T-helper 1 cell treated with Interleukin-12 subunit alpha and Interleukin-12 subunit beta and Interleukin-4 antibody, amounts not matched to agents 30 μg/mL and 1 μg/mL, for 36 hours (primary cell): ENCODE data around the gene EPHA8.

Source experiments
- H3K27ac Mint-ChIP-seq: one replicate; pipeline ENCODE4 v1.8.0; 2021; ENCODE audit warnings: mild to moderate bottlenecking, mixed read lengths
- H3K27me3 Mint-ChIP-seq: one replicate; pipeline ENCODE4 v1.8.0; 2021; ENCODE audit warnings: low read depth, mixed read lengths
- H3K36me3 Mint-ChIP-seq: one replicate; pipeline ENCODE4 v1.8.0; 2021; ENCODE audit warnings: low read depth, mixed read lengths
- H3K4me1 Mint-ChIP-seq: one replicate; pipeline ENCODE4 v1.8.0; 2021; ENCODE audit warnings: low read depth, mixed read lengths
- H3K4me3 Mint-ChIP-seq: one replicate; pipeline ENCODE4 v1.8.0; 2021; ENCODE audit warnings: mild to moderate bottlenecking, moderate library complexity, mixed read lengths
- H3K9me3 Mint-ChIP-seq: one replicate; pipeline ENCODE4 v1.8.0; 2021; ENCODE audit warnings: mixed read lengths

The EPHA8 gene

GRCh38 chr1:22601610-22602009, 38.3 kb downstream of the EPHA8 start:
- Mint-ChIP-seq H3K4me1 (no peaks in the 10 kb centered on the region), H3K36me3 (no peaks in the 10 kb centered on the region), H3K27ac (no peak overlapping the region), H3K27me3 (peaks cover 16% of the 10 kb centered on the region), H3K4me3 (no peak overlapping the region), H3K9me3 (no peaks in the 10 kb centered on the region)

GRCh38 chr1:22602060-22602740, 38.9 kb downstream of the EPHA8 start:
- Mint-ChIP-seq H3K9me3 (no peaks in the 10 kb centered on the region), H3K4me1 (no peaks in the 10 kb centered on the region), H3K27ac (no peak overlapping the region), H3K4me3 (no peak overlapping the region), H3K27me3 (peaks cover 16% of the 10 kb centered on the region), H3K36me3 (no peaks in the 10 kb centered on the region)

- peaks cover 21% of the 10 kb centered on the region for H3K27me3 Mint-ChIP-seq
- no peaks in the 10 kb centered on the region for H3K4me1 Mint-ChIP-seq
- no peaks in the 10 kb centered on the region for H3K9me3 Mint-ChIP-seq
- H3K4me3 Mint-ChIP-seq: no peak overlapping the region
- no peaks in the 10 kb centered on the region for H3K36me3 Mint-ChIP-seq
- no peak overlapping the region for H3K27ac Mint-ChIP-seq
Observed at GRCh38 chr1:22606161-22606560, 42.9 kb downstream of the EPHA8 start.

- H3K4me3 Mint-ChIP-seq: no peak overlapping the region
Observed at GRCh38 chr1:22607154-22607553, 43.9 kb downstream of the EPHA8 start.

GRCh38 chr1:22608361-22608760, 45.1 kb downstream of the EPHA8 start:
- no peak overlapping the region for H3K4me3 Mint-ChIP-seq
- no peak overlapping the region for H3K27ac Mint-ChIP-seq
- peaks cover 21% of the 10 kb centered on the region for H3K27me3 Mint-ChIP-seq
- no peaks in the 10 kb centered on the region for H3K36me3 Mint-ChIP-seq
- no peaks in the 10 kb centered on the region for H3K9me3 Mint-ChIP-seq
- H3K4me1 Mint-ChIP-seq: no peaks in the 10 kb centered on the region

More at GRCh38 chr1:22607154-22607553, 43.9 kb downstream of the EPHA8 start:
- H3K36me3 Mint-ChIP-seq: no peaks in the 10 kb centered on the region
- no peaks in the 10 kb centered on the region for H3K9me3 Mint-ChIP-seq
- no peak overlapping the region for H3K27ac Mint-ChIP-seq
- no peaks in the 10 kb centered on the region for H3K4me1 Mint-ChIP-seq
- H3K27me3 Mint-ChIP-seq: peaks cover 21% of the 10 kb centered on the region

GRCh38 chr1:22609291-22609690, 46.0 kb downstream of the EPHA8 start:
- Mint-ChIP-seq H3K4me3 (no peak overlapping the region), H3K9me3 (no peaks in the 10 kb centered on the region), H3K4me1 (no peaks in the 10 kb centered on the region), H3K27me3 (peaks cover 21% of the 10 kb centered on the region), H3K36me3 (no peaks in the 10 kb centered on the region), H3K27ac (no peak overlapping the region)

GRCh38 chr1:22611530-22611947, 48.2 kb downstream of the EPHA8 start:
- Mint-ChIP-seq H3K27ac (no peak overlapping the region), H3K4me3 (no peak overlapping the region), H3K27me3 (peaks cover 4% of the 10 kb centered on the region), H3K9me3 (no peaks in the 10 kb centered on the region), H3K36me3 (no peaks in the 10 kb centered on the region), H3K4me1 (no peaks in the 10 kb centered on the region)

GRCh38 chr1:22612671-22613571, 49.6 kb downstream of the EPHA8 start:
- Mint-ChIP-seq H3K4me3 (no peak overlapping the region), H3K27me3 (no peaks in the 10 kb centered on the region), H3K9me3 (no peaks in the 10 kb centered on the region), H3K36me3 (no peaks in the 10 kb centered on the region), H3K27ac (no peak overlapping the region), H3K4me1 (no peaks in the 10 kb centered on the region)

GRCh38 chr1:22613572-22613918, 50.3 kb downstream of the EPHA8 start:
- Mint-ChIP-seq H3K36me3 (no peaks in the 10 kb centered on the region), H3K4me3 (no peak overlapping the region), H3K4me1 (no peaks in the 10 kb centered on the region), H3K27ac (no peak overlapping the region), H3K9me3 (no peaks in the 10 kb centered on the region), H3K27me3 (no peaks in the 10 kb centered on the region)

- H3K9me3 Mint-ChIP-seq: no peaks in the 10 kb centered on the region
- H3K27ac Mint-ChIP-seq: no peak overlapping the region
- H3K4me3 Mint-ChIP-seq: no peak overlapping the region
- no peaks in the 10 kb centered on the region for H3K4me1 Mint-ChIP-seq
- no peaks in the 10 kb centered on the region for H3K36me3 Mint-ChIP-seq
- H3K27me3 Mint-ChIP-seq: no peaks in the 10 kb centered on the region
Observed at GRCh38 chr1:22613951-22614350, 50.7 kb downstream of the EPHA8 start.

- Mint-ChIP-seq H3K9me3 (no peaks in the 10 kb centered on the region), H3K36me3 (no peaks in the 10 kb centered on the region), H3K27me3 (no peaks in the 10 kb centered on the region)
Observed at GRCh38 chr1:22615886-22616285, 52.6 kb downstream of the EPHA8 start.

GRCh38 chr1:22616571-22616970, 53.3 kb downstream of the EPHA8 start:
- Mint-ChIP-seq H3K36me3 (no peaks in the 10 kb centered on the region), H3K9me3 (no peaks in the 10 kb centered on the region), H3K4me1 (no peaks in the 10 kb centered on the region), H3K27me3 (no peaks in the 10 kb centered on the region), H3K27ac (no peak overlapping the region), H3K4me3 (no peak overlapping the region)

More at GRCh38 chr1:22615886-22616285, 52.6 kb downstream of the EPHA8 start:
- Mint-ChIP-seq H3K4me1 (no peaks in the 10 kb centered on the region), H3K4me3 (no peak overlapping the region), H3K27ac (no peak overlapping the region)

- H3K4me1 Mint-ChIP-seq: no peaks in the 10 kb centered on the region
- no peak overlapping the region for H3K27ac Mint-ChIP-seq
- H3K9me3 Mint-ChIP-seq: no peaks in the 10 kb centered on the region
- no peak overlapping the region for H3K4me3 Mint-ChIP-seq
- H3K27me3 Mint-ChIP-seq: no peaks in the 10 kb centered on the region
- no peaks in the 10 kb centered on the region for H3K36me3 Mint-ChIP-seq
Observed at GRCh38 chr1:22618056-22618455, 54.8 kb downstream of the EPHA8 start.

- Mint-ChIP-seq H3K27ac (no peak overlapping the region), H3K9me3 (no peaks in the 10 kb centered on the region), H3K4me1 (no peaks in the 10 kb centered on the region), H3K27me3 (no peaks in the 10 kb centered on the region), H3K36me3 (no peaks in the 10 kb centered on the region), H3K4me3 (no peak overlapping the region)
Observed at GRCh38 chr1:22619252-22619651, 56.0 kb downstream of the EPHA8 start.

GRCh38 chr1:22619798-22620197, 56.5 kb downstream of the EPHA8 start:
- Mint-ChIP-seq H3K9me3 (no peaks in the 10 kb centered on the region), H3K4me1 (no peaks in the 10 kb centered on the region), H3K27ac (no peak overlapping the region), H3K4me3 (no peak overlapping the region), H3K36me3 (no peaks in the 10 kb centered on the region), H3K27me3 (no peaks in the 10 kb centered on the region)
